ENCODE results near the gene MTTP.

DNA sequence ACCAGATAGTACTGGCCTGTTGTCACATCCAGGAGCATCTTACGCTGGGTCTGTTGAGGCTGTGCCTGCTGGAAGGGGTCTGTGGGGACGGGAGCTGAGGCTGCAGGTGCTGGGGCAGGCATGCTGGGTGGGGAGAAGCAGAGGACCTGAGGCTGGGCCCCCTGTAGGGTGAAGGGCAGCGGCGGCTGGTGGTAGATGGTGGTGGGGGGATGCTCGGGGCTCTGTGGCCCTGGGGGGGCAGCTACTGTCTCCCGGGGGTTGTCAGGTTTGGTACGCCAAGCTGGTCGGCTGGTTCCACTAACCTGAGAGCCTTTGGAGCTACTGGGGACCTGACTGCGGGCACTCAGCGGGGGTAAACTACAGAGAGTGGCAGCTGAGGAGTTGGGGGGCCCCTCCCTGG, 75.2 kb downstream of the MTTP start:
- TF ChIP-seq, protein P1, sequence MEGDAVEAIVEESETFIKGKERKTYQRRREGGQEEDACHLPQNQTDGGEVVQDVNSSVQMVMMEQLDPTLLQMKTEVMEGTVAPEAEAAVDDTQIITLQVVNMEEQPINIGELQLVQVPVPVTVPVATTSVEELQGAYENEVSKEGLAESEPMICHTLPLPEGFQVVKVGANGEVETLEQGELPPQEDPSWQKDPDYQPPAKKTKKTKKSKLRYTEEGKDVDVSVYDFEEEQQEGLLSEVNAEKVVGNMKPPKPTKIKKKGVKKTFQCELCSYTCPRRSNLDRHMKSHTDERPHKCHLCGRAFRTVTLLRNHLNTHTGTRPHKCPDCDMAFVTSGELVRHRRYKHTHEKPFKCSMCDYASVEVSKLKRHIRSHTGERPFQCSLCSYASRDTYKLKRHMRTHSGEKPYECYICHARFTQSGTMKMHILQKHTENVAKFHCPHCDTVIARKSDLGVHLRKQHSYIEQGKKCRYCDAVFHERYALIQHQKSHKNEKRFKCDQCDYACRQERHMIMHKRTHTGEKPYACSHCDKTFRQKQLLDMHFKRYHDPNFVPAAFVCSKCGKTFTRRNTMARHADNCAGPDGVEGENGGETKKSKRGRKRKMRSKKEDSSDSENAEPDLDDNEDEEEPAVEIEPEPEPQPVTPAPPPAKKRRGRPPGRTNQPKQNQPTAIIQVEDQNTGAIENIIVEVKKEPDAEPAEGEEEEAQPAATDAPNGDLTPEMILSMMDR (IDR thresholded peaks at IDR 0.05), result no peak
- TF ChIP-seq ZFX (IDR thresholded peaks at IDR 0.05; ENCODE audit: borderline replicate concordance), result no peak
